Activated B cell treated with CpG ODN at 0.5 μM for 24 hours (primary cell): ENCODE results near the gene ADD2. TPM values are rescaled to one million over a fixed set of nuclear protein-coding genes. Genes with fewer than 3 reads are reported as not detected.
"Not testable (repeated sequence)": the region's sequence is repeated elsewhere in the genome, so short reads cannot be mapped to it uniquely, and the experiment has no call there.

Experiments used
- ATAC-seq: fragments of 200-7000 bp; cut with Tn5 transposase; one replicate; pipeline ENCODE4 v1.10.0; 2021; ENCODE audit warnings: low read depth, mild to moderate bottlenecking, moderate library complexity
- CTCF ChIA-PET: fragments of 350-600 bp; sonication (Branson Sonifier 250); formaldehyde crosslinking; loops from one replicate; lab custom pipeline; 2021; ENCODE audit warnings: antibody characterized with exemption; lab: Charles Lee
- POLR2A ChIA-PET: fragments of 350-600 bp; sonication (Branson Sonifier 250); formaldehyde crosslinking; loops from one replicate; lab custom pipeline; 2021; ENCODE audit warnings: antibody characterized with exemption; lab: Charles Lee
- DNase-seq: peaks from one replicate; pipeline ENCODE4 v3.0.0; 2022
- H3K27ac Mint-ChIP-seq: one replicate; pipeline ENCODE4 v1.8.0; 2020; ENCODE audit warnings: mixed read lengths
- H3K27me3 Mint-ChIP-seq: one replicate; pipeline ENCODE4 v1.8.0; 2021; ENCODE audit warnings: mixed read lengths
- H3K36me3 Mint-ChIP-seq: one replicate; pipeline ENCODE4 v1.8.0; 2021; ENCODE audit warnings: low read depth, mixed read lengths
- H3K4me1 Mint-ChIP-seq: one replicate; pipeline ENCODE4 v1.8.0; 2021; ENCODE audit warnings: mixed read lengths
- H3K4me3 Mint-ChIP-seq: one replicate; pipeline ENCODE4 v1.8.0; 2020; ENCODE audit warnings: mild to moderate bottlenecking, mixed read lengths
- H3K9me3 Mint-ChIP-seq: one replicate; pipeline ENCODE4 v1.8.0; 2020; ENCODE audit warnings: mixed read lengths
- intact Hi-C: fragments of 100-400 bp; cut with micrococcal nuclease; formaldehyde crosslinking; loops from one replicate; pipeline ENCODE4 v1.15.1; 2024
- total RNA-seq: library from RNA; stranded (reverse); gene quantifications from 2 replicates; pipeline ENCODE4 v1.2.3, GENCODE V29; 2022
- TF ChIP-seq, protein P1 (sequence below): fragments of 200-600 bp; IDR thresholded peaks from one replicate; pipeline ENCODE4 v1.8.0; 2022; ENCODE audit warnings: antibody characterized with exemption, mild to moderate bottlenecking

ADD2 gene
- total RNA-seq, 1 donor from 2014 or later: 12.5 TPM

DNA sequence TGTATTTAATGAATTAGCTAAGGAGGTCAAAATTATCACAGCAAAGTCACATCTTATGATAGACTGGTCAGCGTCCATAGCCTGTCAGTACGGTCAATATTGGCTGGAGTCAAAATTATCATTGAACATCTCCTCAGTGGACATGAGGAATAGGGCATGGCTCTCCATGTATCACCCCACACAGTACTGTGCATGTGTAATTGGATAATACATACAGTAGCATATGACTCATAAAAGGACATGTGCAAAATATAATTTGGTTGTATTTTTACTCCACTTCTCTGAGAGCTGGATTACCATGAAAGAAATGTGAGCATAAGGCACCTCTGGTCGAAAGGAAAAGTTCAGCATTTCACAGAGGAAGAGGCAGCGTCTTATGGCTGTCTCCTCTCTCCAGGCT lies 24.9 kb downstream of the ADD2 start:
- Mint-ChIP-seq H3K9me3 (peaks cover 5% of the 10 kb centered on the region), H3K36me3 (peaks cover 22% of the 10 kb centered on the region), H3K4me1 (peaks cover 4% of the 10 kb centered on the region), H3K27me3 (no peaks in the 10 kb centered on the region), H3K27ac (no peak overlapping the region), H3K4me3 (no peak overlapping the region)
- DNase-seq (no peak), ATAC-seq (no peak)
- ChIA-PET CTCF (no interaction called here), POLR2A (no interaction called here)
- intact Hi-C loops: no loop called here
- TF ChIP-seq, protein P1, sequence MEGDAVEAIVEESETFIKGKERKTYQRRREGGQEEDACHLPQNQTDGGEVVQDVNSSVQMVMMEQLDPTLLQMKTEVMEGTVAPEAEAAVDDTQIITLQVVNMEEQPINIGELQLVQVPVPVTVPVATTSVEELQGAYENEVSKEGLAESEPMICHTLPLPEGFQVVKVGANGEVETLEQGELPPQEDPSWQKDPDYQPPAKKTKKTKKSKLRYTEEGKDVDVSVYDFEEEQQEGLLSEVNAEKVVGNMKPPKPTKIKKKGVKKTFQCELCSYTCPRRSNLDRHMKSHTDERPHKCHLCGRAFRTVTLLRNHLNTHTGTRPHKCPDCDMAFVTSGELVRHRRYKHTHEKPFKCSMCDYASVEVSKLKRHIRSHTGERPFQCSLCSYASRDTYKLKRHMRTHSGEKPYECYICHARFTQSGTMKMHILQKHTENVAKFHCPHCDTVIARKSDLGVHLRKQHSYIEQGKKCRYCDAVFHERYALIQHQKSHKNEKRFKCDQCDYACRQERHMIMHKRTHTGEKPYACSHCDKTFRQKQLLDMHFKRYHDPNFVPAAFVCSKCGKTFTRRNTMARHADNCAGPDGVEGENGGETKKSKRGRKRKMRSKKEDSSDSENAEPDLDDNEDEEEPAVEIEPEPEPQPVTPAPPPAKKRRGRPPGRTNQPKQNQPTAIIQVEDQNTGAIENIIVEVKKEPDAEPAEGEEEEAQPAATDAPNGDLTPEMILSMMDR: no peak

DNA sequence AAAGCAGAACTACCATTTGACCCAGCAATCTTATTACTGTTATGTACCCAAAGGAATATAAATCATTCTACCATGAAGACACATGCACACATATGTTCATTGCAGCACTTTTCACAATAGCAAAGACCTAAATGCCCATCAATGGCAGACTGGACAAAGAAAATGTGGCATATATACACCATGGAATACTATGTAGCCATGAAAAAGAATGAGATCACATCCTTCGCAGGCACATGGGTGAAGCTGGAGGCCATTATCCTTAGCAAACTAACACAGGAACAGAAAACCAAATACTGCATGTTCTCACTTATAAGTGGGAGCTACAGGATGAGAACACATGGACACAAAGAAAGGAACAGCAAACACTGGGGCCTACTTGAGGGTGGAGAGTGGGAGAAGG lies 28.5 kb downstream of the ADD2 start:
- peaks cover 23% of the 10 kb centered on the region for H3K36me3 Mint-ChIP-seq
- POLR2A ChIA-PET, intact Hi-C loops: not testable (repeated sequence)

DNA sequence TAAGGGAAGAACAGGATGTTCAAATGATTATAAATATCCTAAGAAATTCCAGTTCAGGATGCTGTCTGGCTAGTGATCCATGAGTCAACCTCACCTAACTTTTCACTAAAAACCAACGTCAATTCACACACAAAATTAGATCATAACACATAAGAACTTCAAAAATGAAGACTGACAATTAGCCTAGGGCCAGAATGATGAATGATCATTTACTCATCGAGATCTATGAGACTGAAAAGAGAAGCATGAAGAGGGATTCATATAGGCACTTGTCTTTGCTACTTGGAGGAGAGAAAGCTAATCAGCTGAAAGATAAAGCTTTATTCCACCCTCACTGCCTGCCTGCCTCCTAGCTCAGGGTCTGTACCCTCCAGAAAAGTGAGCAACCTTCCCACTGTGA lies 29.8 kb downstream of the ADD2 start:
- TF ChIP-seq, protein P1: no peak
- no peak for DNase-seq
- Mint-ChIP-seq H3K27ac (no peak overlapping the region), H3K9me3 (peaks cover 4% of the 10 kb centered on the region), H3K4me3 (no peak overlapping the region), H3K36me3 (peaks cover 20% of the 10 kb centered on the region), H3K4me1 (peaks cover 17% of the 10 kb centered on the region), H3K27me3 (no peaks in the 10 kb centered on the region)
- intact Hi-C loops: no loop called here
- ChIA-PET POLR2A (no interaction called here), CTCF (no interaction called here)
- no peak for ATAC-seq

More for the DNA sequence above, 28.5 kb downstream of the ADD2 start:
- not testable (repeated sequence) for DNase-seq, H3K4me3 Mint-ChIP-seq, H3K27ac Mint-ChIP-seq, H3K9me3 Mint-ChIP-seq, ATAC-seq, H3K27me3 Mint-ChIP-seq
- CTCF ChIA-PET: interaction anchor here (0.6 kb wide), 1 partner anchor 154 kb away, joined by 3 read pairs; no protein-coding TSS in a partner anchor
- peaks cover 14% of the 10 kb centered on the region for H3K4me1 Mint-ChIP-seq

DNA sequence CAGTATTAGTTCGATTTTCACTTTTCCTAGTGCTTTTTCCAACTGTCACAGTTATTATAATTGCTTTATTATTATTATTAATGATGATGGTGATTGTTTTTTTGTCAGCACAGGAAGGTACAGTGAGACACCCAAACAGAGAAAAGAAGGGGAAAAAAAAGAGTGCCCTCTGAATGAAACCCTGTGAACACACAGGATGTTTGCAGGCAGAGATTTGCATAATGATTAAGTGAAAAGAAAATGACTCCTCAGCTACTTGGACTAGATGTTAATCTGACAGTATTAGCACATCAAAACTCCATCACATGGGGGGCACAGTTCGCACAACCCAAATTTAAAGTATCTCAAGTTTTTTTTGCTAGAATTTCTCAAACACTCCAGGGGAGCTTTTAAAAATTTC lies 32.9 kb downstream of the ADD2 start:
- Mint-ChIP-seq H3K27me3 (no peaks in the 10 kb centered on the region), H3K9me3 (peaks cover 2% of the 10 kb centered on the region), H3K36me3 (peaks cover 9% of the 10 kb centered on the region), H3K27ac (no peak overlapping the region), H3K4me3 (no peak overlapping the region), H3K4me1 (peaks cover 26% of the 10 kb centered on the region)
- POLR2A ChIA-PET: no interaction called here
- ATAC-seq (peak; percentile 49), DNase-seq (no peak)
- intact Hi-C loops: no loop called here
- CTCF ChIA-PET: no interaction called here
- TF ChIP-seq, protein P1: no peak

DNA sequence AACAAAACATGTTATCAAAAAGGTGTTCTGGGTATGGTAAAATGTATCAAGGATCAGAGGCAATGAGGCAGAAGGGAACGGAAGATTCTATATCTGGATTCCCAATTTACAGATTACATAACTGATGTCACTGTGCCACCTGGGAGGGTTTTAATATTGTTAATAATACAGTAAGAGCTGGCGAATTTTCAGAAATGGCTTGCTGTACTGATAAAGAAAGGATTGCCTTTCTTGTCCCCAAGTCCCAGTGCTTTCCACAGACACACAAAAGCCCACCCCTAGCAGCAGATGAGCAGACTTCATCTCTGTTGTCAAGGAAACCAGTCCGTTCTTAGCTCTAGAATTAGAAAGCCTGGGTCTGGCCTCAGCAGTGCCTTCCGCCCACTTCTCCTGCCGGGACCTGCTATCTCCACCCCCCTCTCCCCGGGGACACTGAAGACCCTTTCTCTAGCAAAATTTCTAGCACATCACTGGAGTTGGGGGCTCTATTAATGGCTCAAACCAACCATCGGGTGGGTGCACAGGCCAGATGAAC lies 34.3 kb downstream of the ADD2 start:
- H3K27ac Mint-ChIP-seq: no peak overlapping the region
- no peaks in the 10 kb centered on the region for H3K27me3 Mint-ChIP-seq
- TF ChIP-seq, protein P1: no peak
- H3K36me3 Mint-ChIP-seq: peaks cover 2% of the 10 kb centered on the region
- peaks cover 2% of the 10 kb centered on the region for H3K9me3 Mint-ChIP-seq
- POLR2A ChIA-PET: no interaction called here
- peaks cover 26% of the 10 kb centered on the region for H3K4me1 Mint-ChIP-seq
- CTCF ChIA-PET: no interaction called here
- no peak overlapping the region for H3K4me3 Mint-ChIP-seq
- DNase-seq: no peak
- no peak for ATAC-seq
- intact Hi-C loops: no loop called here
